Renal cortical epithelial cell (primary cell): ENCODE data around the gene ZNF771. TPM values are rescaled to one million over a fixed set of nuclear protein-coding genes. Genes with fewer than 3 reads are reported as not detected.

ENCODE experiments used
- DNase-seq: peaks from one replicate; pipeline ENCODE4 v3.0.0-alpha.2; 2011; ENCODE audit warnings: low read depth
- total RNA-seq: library from RNA; depleted of rRNA; stranded (reverse); fragments of >200 nt; gene quantifications from 2 replicates; pipeline ENCODE4 v1.2.3, GENCODE V29; 2014

The ZNF771 gene
- total RNA-seq, 1 donor from 2014 or later, result 9.0 TPM

GRCh38 chr16:30398661-30399434 is 8.6 kb upstream of the ZNF771 start:
- no peak for DNase-seq

- no peak for DNase-seq
Measured at GRCh38 chr16:30399435-30400186, 7.8 kb upstream of the ZNF771 start.

- DNase-seq, result no peak
Measured at GRCh38 chr16:30401768-30402425, 5.5 kb upstream of the ZNF771 start.

GRCh38 chr16:30406795-30407101 is 658 bp upstream of the ZNF771 start:
- no peak for DNase-seq

DNA sequence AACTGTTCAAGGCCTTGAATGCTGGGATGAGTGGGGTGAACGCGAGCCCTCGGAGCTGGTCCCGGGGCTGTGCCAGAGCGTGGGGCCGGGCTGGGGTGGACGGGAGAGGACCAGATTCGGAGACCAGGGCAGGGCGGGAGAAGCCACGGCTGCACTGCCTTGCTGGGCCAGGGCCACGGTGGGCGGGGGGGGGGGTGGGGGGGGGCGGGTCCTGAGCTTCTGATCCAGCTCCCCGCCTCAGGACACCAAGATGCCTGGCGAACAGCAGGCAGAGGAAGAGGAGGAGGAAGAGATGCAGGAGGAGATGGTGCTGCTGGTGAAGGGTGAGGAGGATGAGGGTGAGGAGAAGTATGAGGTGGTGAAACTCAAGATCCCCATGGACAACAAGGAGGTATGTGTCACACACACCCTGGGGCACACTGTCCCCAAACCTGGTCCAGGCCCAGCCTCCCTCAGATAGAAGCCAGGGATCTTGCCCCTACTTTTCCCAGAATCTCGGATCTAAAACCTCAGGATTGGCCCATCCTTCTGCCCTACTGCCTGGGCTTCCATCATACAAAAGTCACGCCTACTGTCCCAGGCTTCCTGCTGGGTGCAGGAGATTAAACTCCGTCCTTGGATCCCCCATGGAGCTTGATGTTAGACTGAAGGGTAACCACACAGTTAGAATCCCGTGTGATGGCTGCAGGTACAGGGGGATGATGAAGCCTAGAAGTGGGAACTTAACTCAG is 563 bp downstream of the ZNF771 start:
- DNase-seq, result no peak

GRCh38 chr16:30409125-30410060 is 2.0 kb downstream of the ZNF771 start:
- peak; percentile 66 for DNase-seq

GRCh38 chr16:30413112-30413806 is 5.9 kb downstream of the ZNF771 start:
- peak; percentile 89 for DNase-seq

GRCh38 chr16:30414159-30414558 is 6.8 kb downstream of the ZNF771 start:
- no peak for DNase-seq

- no peak for DNase-seq
Measured at GRCh38 chr16:30416047-30416603, 8.7 kb downstream of the ZNF771 start.

DNA sequence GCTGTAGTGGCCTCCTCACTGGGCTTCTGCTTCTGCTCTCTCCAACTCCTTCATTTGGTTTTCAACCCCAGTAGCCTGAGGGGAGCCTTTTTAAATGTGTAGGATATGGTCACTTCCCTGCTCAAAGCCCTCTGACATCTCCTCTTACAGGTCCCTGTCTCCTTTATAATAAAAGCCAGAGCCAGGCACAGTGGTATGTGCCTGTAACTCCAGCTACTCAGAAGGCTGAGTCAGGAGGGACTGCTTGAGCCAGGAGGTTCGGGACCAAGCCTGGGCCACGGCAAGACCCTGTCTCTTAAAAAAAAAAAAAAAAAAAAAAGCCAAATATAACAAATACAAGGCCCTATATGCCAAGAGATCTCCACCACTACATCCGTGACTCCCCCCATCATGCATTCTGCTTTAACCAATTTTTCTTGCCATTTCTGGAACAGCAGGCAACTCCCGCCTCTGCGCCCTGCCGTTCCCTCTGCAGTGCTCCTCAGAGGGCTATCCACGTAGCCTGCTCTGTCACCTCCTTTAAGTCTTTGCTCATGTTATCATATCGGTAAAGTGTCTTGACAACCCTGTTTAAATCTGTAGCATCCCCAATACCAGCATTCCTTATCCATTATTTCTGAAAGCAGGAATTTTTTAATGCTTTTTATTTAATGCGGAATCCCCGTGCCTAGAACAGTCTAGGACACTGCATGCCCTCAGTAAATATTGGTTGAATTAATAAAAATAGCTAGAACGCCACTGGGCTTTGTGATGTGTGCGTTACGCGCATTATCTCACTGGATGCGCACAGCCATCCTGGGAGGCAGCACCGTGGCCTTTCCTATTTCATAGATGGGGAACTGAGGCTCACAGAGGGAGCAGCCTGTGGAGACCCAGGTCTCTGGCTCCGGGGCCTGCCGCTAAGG is 9.5 kb downstream of the ZNF771 start:
- DNase-seq, result no peak

- peak; percentile 60 for DNase-seq
Measured at GRCh38 chr16:30417529-30418349, 10.3 kb downstream of the ZNF771 start.

- DNase-seq, result no peak
Measured at GRCh38 chr16:30418350-30419181, 11.2 kb downstream of the ZNF771 start.

DNA sequence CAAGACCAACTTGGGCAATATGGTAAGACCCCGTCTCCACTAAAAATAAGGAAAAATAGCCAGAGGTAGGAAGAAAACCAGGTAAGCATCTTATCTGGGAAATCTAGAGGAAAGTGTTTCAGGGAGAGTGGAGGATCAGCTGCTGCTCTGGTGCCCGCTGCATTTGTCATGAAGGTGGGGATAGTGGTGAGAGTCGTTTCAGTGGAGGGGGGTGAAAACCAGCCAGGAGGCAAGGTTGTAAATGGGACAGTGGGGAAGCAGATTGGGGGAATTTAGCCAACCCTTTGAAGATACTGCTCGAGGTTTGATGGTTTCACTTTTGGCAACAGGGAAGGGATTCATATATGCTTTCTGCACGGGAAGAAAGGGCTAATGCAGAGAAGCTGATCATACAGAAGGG is 13.6 kb downstream of the ZNF771 start:
- no peak for DNase-seq

- DNase-seq, result no peak
Measured at GRCh38 chr16:30428055-30428454, 20.6 kb downstream of the ZNF771 start.

DNA sequence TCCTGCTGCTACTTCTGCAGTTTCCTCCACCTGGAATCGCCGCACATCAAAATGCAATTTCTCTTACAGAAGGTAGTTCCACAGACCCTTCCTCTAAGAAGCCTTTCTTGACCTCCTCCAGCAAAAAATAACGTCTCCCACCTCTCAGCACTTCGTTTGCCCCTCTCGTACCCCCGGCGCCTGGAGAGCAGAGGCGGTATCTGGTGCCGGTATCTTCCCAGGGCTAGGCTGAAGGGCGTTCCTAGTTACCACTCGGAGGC is 21.9 kb downstream of the ZNF771 start:
- no peak for DNase-seq

DNA sequence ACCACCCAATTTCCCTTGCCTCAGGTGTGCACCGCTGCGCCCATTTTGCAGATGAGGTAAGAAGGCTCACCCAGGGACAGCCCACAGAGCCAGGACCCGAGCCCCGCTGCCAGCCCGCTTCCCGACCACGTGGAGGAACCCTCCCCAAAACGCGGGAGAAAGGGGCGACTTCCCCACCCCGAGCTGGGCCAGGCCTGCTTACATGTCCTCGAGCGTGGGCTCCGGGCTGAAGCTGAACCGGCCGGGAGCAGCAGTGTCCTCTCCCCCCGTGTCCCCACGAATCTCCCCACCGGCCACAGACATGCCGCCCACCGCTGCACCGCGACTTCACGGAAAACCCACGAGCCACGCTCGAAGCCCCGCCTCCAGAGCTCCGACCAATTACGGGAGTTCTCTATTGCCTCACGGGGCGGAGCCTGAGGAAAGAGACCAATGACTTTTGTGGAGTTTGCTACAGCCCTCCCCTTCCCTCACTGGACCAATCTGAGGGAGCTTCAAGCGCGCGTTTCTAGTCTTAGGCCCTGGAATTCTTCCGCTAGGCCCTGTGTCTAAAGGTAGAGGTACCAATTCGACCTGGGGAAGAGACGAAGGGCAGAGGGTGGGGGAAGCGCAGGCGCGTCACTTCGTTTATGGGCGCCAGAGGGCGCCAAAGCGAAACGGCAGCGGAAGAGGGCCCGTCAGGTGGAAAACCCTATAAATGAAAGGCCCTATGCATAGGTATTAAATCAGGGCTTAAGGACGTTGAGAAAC is 22.4 kb downstream of the ZNF771 start, which contains the start of gene DCTPP1:
DCTPP1 (minus strand) TSS at position 353 of the 750 bp plus-strand sequence; CDS start at position 303, 50 bp downstream.
- peak; percentile 99 for DNase-seq
